ENCODE results near the gene PAPPA2.

GRCh38 chr1:176744142-176744541 lies 281.2 kb downstream of the PAPPA2 start:
- no peak for TF ChIP-seq CTCF (IDR thresholded peaks at IDR 0.05; ENCODE audit: insufficient read depth, low read length, poor library complexity, severe bottlenecking)
- TF ChIP-seq EZH2phosphoT487 (conservative IDR thresholded peaks at IDR 0.05; ENCODE audit: low read length): no peak
